ENCODE measurements around the gene ZGPAT.

- TF ChIP-seq CTCF (IDR thresholded peaks at IDR 0.05; ENCODE audit: low read length), result no peak
- TF ChIP-seq EZH2 (IDR thresholded peaks at IDR 0.05; ENCODE audit: borderline replicate concordance, low read length), result no peak
Measured at GRCh38 chr20:63667858-63668257, 40.0 kb upstream of the ZGPAT start.
